ENCODE measurements around the gene PLEKHS1.

Gene PLEKHS1

DNA sequence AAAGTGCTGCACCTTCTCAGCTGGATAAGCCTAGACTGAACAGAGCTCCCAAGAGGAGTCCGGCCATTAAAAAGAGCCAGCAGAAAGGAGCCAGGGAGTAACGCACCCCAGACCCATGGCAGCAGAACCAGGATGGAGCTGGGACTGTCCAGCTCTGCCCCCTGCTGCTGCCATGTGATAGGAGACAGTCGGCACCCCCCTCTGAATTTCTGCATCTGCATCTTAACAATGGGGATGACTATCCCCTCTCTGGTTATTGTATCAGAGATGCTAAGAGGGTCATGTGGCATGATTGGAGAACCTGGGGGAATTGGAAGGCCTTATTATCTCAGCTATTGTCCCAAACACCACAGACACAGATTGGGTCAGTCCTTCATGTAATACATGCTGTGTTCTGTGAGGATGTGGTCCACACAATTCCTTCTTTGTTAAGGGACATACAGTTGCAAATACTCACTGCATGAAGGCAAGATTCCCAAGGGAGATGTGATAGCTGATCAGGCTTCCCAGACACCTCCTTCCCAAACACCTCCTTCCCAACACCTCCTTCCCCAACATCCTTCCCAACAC, 29.3 kb downstream of the PLEKHS1 start:
- no peaks in the 10 kb centered on the region for H3K27me3 ChIP-seq (replicated peaks)
- H3K27ac ChIP-seq, result no peak overlapping the region
- H3K36me3 ChIP-seq (replicated peaks), result no peaks in the 10 kb centered on the region
- in situ Hi-C loops (cut with HindIII; ENCODE audit: low pct_ligation_motif_present, low sequenced_read_pairs), result loop anchor here (25.0 kb wide), 1 partner anchor 332 kb away; no protein-coding TSS in a partner anchor
- TF ChIP-seq CTCF (IDR thresholded peaks at IDR 0.05; ENCODE audit: low read depth, low read length, missing control alignments), result peak; percentile 37
- H3K4me3 ChIP-seq (ENCODE audit: low read depth, low read length), result no peak overlapping the region
- DNase-seq, result no peak

GRCh38 chr10:113782367-113782766, 30.9 kb downstream of the PLEKHS1 start:
- no peak for TF ChIP-seq CTCF (IDR thresholded peaks at IDR 0.05; ENCODE audit: low read depth, low read length, missing control alignments)
- no peak for DNase-seq
- in situ Hi-C loops (cut with HindIII; ENCODE audit: low pct_ligation_motif_present, low sequenced_read_pairs), result loop anchor here (25.0 kb wide), 1 partner anchor 330 kb away; no protein-coding TSS in a partner anchor
- H3K27me3 ChIP-seq (replicated peaks), result no peaks in the 10 kb centered on the region
- H3K27ac ChIP-seq, result no peak overlapping the region
- no peak overlapping the region for H3K4me3 ChIP-seq (ENCODE audit: low read depth, low read length)
- H3K36me3 ChIP-seq (replicated peaks), result no peaks in the 10 kb centered on the region

GRCh38 chr10:113782986-113783704, 31.7 kb downstream of the PLEKHS1 start:
- in situ Hi-C loops (cut with HindIII; ENCODE audit: low pct_ligation_motif_present, low sequenced_read_pairs), result loop anchor here (25.0 kb wide), 1 partner anchor 329 kb away; no protein-coding TSS in a partner anchor
- no peak for DNase-seq
- H3K4me3 ChIP-seq (ENCODE audit: low read depth, low read length), result no peak overlapping the region
- TF ChIP-seq CTCF (IDR thresholded peaks at IDR 0.05; ENCODE audit: low read depth, low read length, missing control alignments), result no peak
- no peaks in the 10 kb centered on the region for H3K27me3 ChIP-seq (replicated peaks)
- no peaks in the 10 kb centered on the region for H3K36me3 ChIP-seq (replicated peaks)
- no peak overlapping the region for H3K27ac ChIP-seq

GRCh38 chr10:113788604-113789083, 37.2 kb downstream of the PLEKHS1 start:
- Histone ChIP-seq H3K27me3 (replicated peaks) (no peaks in the 10 kb centered on the region), H3K27ac (no peak overlapping the region), H3K36me3 (replicated peaks) (no peaks in the 10 kb centered on the region), H3K4me3 (ENCODE audit: low read depth, low read length) (no peak overlapping the region)
- no peak for TF ChIP-seq CTCF (IDR thresholded peaks at IDR 0.05; ENCODE audit: low read depth, low read length, missing control alignments)
- peak; percentile 93 for DNase-seq
- in situ Hi-C loops (cut with HindIII; ENCODE audit: low pct_ligation_motif_present, low sequenced_read_pairs), result loop anchor here (25.0 kb wide), 1 partner anchor 324 kb away; no protein-coding TSS in a partner anchor

DNA sequence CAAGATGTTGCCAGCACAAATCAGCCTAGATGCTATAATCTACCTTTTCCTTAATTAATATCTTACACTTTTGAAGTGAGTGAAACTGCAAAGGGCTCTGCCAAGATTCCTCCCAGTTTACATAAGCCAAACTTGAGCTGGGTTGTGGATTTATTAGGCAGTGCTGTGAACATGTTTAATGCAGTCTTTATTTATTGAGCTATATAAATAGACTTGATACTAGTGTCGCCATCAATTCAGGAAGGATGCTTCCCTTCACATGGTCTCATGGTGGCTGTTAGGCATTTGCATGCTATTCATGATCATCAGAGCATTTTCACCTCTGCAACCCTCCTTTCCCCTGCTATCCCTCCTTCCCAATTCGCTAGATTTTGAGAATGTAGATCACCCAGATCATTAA, 40.2 kb downstream of the PLEKHS1 start:
- H3K4me3 ChIP-seq (ENCODE audit: low read depth, low read length), result no peak overlapping the region
- no peak for TF ChIP-seq CTCF (IDR thresholded peaks at IDR 0.05; ENCODE audit: low read depth, low read length, missing control alignments)
- in situ Hi-C loops (cut with HindIII; ENCODE audit: low pct_ligation_motif_present, low sequenced_read_pairs), result loop anchor here (25.0 kb wide), 1 partner anchor 321 kb away; no protein-coding TSS in a partner anchor
- DNase-seq, result no peak
- no peaks in the 10 kb centered on the region for H3K27me3 ChIP-seq (replicated peaks)
- H3K27ac ChIP-seq, result no peak overlapping the region
- H3K36me3 ChIP-seq (replicated peaks), result no peaks in the 10 kb centered on the region

Data from brain microvascular endothelial cell (primary cell).